HG02970 (cell line): ENCODE results near the gene STRC.
"Not testable (repeated sequence)": the region's sequence is repeated elsewhere in the genome, so short reads cannot be mapped to it uniquely, and the experiment has no call there.

Experiments used
- ATAC-seq: cut with Tn5 transposase; IDR thresholded peaks from one replicate; pipeline ENCODE4 v1.9.1; 2021; ENCODE audit warnings: mild to moderate bottlenecking, moderate library complexity, moderate number of reproducible peaks; ENCODE audit not compliant: unreplicated experiment, low FRiP score

STRC gene

DNA sequence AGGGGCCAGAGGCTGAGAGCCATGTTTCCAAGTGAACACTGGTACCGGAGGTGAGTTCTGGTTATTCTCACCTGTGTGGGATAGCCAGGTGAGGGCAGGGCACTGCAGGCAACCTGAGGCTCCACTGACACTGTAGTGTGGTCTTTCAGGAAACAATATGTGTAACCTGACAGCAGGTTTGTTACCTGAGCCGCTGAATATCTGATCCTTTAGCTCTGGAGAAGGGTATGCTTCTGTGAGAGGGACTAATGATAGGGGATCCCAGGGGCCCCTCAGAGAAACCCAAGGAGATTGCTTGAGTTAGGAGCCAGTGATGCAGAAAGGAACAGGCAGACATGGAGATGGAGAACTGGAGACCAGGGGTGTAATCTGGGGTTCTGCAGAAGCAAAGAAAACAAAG, at the start of gene STRC:
TSS of gene STRC (minus strand) at position 101 of the 400 bp plus-strand sequence. CDS start at position 23, 78 bp downstream.
- ATAC-seq: not testable (repeated sequence)

DNA sequence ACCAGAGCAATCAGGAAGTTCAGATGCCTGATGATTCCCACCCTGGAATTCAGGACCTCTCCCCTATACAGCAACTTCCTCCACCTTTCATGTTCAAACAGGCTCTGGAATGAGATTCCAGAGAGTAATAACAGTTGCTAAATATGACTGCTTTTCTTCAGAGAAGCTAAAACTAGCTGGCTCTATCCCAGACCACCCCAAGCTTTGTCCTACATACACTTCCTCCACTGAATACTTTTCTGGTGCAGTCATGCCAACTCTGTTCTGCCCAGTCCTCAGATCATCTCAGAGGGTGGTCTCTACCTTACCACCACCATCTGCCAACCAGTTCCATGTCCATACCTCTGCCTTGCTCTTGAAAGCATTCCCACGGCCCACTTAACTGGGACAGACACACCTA, 47.6 kb upstream of the STRC start:
- not testable (repeated sequence) for ATAC-seq

- ATAC-seq: not testable (repeated sequence)
Observed at GRCh38 chr15:43663333-43663732, 44.7 kb upstream of the STRC start.

DNA sequence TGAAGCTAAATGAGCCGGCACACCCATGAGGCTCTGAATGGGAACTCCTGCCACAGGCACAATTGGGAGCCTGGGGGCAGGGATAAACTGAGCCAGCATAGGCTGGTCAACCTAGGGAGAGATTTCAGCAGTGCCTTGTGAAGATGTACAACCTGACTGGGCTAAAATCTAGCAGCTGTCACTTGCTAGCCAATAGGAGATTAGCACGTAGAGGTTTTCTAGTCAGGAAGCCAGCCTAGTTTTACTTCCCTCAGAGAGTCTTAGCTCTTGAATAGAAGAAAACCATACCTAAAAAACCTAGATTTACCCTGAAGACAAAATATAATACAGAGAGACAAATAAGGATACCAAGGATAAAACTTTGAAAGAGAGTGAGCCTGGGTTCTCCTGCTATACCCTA, 43.7 kb upstream of the STRC start:
- ATAC-seq: not testable (repeated sequence)

GRCh38 chr15:43659727-43660126, 41.1 kb upstream of the STRC start:
- ATAC-seq: not testable (repeated sequence)

DNA sequence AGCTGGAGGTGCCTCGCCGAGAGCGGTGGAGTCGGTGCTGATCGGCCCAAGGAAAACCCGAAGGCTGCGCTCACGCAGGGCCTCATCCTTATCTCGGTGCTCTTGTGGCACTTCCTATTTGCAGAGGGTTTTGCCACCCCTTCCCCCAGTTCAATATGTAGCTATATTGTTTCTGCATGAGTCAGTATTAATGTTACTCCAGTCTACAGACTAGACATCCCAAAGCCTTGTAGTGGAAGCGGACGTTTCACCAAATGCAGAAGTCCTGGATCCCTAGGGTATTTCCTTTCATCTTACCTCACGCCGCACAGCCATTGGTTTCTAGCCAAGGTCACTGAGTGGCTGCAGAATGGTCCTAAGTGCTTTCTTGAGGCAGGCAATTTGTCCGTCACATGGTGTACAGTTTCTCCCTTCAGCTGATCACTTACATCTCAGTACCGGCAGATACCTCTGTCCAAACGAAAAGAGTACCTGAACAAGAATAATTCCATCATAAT, 30.9 kb upstream of the STRC start:
- ATAC-seq: not testable (repeated sequence)

DNA sequence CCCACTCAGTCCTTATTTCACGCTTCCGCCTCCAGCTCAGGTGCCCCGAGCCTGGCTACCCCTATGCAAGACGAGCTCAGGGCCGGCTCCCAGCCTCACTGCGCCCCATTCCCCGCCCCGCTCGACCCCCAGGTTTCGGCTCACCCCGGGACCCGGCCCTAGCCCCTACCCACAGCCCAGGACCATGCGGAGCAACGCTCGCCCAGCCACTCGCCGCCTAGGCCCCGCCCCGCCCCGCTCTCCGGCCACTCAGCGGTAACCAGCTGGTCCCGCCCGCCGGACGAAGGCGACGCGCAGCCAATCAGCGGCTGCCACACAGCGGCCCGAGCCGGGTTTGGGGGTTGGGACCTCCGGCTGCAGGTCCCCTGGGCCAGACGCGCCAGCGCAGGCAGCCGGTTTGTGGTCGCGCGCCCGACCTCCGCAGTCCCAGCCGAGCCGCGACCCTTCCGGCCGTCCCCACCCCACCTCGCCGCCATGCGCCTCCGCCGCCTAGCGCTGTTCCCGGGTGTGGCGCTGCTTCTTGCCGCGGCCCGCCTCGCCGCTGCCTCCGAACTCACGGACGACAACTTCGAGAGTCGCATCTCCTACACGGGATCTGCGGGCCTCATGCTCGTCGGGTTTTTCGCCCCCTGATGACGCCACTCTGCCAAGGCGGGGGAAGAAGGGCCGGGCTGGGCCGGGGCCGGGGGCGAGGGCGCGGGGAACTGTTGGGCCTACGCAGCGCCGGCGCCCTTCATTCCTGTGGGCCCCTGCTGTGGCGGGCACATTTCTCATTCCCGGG, 30.2 kb upstream of the STRC start, which contains the start of gene CATSPER2:
TSS of gene CATSPER2 (minus strand) at position 196 of the 781 bp plus-strand sequence. CDS start 783 bp downstream, outside the sequence.
- no peak for ATAC-seq

DNA sequence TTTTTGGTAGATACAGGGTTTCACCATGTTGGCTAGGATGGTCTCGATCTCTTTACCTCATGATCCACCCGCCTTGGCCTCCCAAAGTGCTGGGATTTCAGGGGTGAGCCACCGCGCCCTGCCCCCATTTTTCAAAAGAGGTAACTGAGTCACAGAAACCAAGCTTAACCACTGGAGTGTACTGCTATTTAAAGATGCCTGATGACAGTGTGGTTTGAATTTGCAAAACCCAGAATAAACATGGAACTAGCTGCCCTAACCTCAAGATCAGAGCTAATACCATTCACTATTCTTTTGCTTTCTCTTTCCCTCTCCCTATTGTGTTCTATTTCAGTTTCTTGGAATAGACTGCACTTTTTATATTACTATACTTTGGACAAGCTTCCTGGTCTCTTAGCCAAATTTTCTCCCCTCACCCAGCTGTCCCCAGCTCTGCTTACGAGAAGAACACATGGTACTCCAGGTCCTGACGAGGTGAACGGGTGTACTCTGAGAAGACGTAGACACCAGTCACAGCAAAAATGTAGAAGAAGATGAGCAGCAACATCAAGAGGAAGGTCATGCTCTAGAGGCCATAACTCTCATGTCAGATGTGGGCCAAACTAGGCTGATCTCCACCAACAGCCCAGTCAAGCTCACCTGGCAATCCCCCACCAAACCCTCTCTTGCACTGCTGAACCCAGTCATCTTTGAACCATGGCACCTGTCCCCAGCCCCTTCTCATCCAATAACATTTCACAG, 20.0 kb upstream of the STRC start:
- not testable (repeated sequence) for ATAC-seq

GRCh38 chr15:43626937-43627336, 8.3 kb upstream of the STRC start:
- ATAC-seq: not testable (repeated sequence)

DNA sequence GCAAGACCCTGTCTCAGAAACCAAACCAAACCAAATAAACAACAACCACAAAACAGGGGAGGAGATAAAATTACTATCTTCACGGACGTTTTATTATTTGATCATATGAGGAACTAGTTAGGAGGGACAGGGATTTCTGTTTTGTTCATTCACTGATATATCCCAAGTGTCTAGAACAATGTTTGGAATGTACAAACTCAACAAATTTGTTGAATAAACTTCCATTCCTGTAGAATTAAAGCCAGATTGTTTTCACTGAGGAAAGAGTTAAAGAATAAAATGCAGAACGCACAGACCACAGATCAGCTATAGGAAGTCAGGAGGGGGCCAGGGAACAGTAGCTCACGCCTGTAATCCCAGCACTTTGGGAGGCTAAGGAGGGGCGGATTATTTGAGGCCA, 6.5 kb upstream of the STRC start:
- no peak for ATAC-seq

GRCh38 chr15:43622068-43622799, 3.6 kb upstream of the STRC start:
- ATAC-seq: not testable (repeated sequence)

DNA sequence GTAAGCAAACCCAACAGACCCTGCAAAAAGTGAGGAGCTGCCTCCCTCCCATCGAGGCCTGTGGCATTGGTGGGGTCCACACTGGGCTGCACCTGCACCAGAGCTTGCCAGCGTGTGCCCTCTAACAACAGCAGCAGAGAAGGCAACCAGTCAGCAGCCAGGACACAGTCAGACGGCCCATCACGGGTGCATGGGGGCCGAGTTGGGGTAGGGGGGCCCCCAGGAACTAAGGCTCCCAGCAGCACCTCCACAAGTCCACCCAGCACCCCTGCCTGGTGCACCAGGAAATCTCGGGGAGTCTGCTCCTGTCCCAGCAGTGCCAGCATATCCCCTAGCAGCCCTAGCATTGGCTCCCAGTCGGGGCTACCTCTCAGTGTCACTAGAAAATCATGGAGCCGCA, 850 bp downstream of the STRC start:
- not testable (repeated sequence) for ATAC-seq

DNA sequence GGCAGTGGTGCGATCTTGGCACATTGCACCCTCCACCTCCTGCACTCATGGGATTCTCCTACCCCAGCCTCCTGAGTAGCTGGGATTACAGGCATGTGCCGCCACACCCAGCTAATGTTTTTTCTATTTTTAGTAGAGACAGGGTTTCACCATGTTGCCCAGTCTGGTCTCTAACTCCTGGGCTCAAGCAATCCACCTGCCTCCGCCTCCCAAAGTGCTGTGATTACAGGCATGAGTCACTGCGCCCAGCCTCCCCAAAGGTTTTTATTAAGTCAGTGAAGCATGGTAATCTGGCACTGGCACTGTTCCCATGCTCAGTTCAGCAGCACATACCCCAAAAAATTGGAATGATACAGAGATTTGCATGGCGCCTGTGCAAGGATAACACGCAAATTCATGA, 16.4 kb downstream of the STRC start:
- ATAC-seq: not testable (repeated sequence)

DNA sequence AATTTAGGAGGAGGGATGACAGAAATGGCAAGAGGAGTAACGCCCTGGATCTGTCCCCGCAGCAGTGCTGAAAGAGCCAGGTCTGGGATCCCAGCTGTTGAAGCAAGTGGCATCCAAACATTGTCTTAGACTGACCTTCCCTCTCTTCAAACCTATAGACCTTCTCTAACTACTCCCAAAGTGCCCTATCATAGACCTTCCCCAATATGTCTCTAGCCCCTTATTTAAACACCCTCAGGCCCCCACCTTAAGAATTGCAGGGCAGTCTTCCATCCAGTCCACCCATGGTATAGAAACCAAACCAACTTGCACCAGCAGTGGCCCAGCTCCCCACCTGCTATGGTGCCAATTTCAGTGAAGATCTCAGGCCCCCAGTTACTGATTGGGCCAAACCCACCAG, 18.4 kb downstream of the STRC start:
- ATAC-seq: not testable (repeated sequence)

DNA sequence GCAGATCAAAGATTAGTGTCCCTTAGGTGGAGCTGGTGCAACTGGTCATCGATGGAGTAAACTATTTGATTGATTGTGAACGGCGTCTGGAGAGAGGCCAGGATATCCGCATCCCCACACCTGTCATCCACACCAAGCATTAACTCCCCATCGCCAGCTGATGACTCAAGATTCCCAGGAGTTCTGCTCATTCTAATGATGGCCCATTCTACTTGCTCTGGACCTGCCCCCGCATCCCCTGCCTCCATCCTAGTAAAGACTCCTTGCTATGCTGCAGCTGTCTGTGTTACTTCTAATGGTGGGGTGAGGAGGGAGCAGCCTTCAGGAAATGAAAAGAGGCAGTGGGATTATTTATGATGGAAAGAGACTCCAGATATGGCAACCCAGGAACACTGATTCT, 19.5 kb downstream of the STRC start:
- ATAC-seq: not testable (repeated sequence)

DNA sequence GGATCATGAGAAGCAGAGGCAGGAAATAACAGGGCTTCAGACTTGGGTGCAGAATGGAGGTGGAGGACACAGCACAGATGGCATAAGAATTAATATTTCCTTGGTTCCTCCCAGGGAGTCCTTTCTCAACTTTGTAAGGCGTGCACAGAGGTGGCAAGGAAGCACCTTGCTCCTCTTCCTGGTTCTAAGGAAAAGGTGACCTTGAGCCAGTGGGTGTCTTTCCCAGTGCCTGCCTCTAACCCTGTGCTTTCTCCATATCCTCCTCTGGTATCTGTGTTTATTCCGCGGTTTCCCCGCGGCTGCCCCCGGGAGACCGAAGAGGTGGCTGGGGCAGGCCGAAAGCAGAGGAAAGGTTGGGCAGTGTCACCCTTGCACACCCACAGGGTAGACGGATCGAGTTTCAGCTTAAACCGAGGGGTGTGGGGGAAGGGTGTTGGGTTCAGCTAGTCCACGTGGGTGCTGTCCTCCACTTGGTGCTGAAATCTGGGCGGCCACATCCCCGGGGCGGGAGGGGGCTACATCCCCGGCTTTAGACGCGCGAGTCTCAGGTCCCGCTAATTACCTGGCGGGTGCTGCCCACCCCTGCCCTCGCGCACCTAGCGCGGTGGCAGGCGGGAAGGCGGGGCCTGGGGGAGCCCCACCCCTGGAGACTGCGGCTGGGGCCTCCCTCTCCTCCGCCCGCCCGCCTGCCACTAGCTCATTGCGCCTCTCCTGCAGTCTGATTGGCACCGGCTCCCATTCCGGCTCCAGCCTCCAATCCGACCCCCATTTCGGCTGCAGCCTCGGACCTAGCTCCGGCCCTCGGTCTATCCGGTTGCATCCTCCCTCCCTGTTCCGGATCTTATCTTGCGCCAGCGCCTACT, 25.0 kb downstream of the STRC start, which contains the start of gene CKMT1B:
TSS of gene CKMT1B (plus strand) at position 700 of the 863 bp plus-strand sequence. CDS start 192 bp downstream, outside the sequence.
- not testable (repeated sequence) for ATAC-seq

DNA sequence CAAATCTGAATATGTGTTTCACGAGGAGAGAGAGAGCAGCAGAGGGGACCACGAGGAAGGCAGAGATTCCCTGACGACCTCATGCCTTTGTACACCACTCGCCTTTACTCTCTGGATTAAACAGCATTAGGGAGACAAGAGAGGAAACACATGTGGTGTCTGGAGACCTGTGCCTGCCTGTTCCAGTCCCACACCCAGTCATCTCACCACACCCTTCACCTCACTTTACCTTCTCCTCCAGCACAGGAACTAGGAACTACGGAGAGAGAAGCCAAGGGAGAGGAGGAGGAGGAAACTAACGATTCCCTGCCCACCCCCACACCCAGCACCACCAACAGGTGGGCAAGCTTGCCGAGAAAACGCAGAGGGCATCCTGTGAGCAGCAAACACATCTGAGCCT, 25.8 kb downstream of the STRC start:
- ATAC-seq: not testable (repeated sequence)

DNA sequence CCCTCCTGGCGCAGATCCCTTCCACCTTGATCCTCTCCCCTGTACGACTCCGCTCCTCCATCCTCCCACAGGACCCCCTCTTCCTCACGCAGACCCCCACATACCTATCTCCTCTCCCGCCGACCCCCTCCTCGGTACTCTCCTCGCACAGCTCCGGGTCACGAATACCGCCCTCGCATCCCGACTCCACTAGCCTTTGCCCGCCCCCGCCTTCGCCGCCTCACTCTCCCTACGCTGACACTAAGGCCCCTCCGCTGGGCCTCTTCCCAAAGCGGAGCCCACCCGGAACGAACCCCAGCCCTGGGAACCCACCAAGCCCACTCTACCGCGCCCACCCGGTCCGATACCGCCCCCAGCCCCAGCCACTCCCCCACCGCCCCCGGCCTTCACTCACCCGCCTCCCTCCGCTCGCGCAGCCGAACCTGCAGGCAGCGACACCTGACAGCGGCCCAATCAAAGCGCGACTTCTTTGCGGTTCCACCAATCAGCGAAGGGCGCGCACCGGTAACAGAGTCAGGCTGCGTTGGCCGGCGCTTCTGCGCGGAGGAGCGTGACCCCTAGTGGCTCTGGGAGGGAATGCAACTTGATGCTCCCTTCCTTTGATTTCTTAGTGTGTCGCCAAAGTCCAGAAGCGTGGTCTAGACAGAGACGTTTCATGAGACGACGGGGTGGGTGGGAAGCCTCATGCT, 28.7 kb downstream of the STRC start, which contains the start of gene PPIP5K1:
TSS of gene PPIP5K1 (minus strand) at position 431 of the 689 bp plus-strand sequence. CDS start 5,704 bp downstream, outside the sequence.
- peak; percentile 96 for ATAC-seq

DNA sequence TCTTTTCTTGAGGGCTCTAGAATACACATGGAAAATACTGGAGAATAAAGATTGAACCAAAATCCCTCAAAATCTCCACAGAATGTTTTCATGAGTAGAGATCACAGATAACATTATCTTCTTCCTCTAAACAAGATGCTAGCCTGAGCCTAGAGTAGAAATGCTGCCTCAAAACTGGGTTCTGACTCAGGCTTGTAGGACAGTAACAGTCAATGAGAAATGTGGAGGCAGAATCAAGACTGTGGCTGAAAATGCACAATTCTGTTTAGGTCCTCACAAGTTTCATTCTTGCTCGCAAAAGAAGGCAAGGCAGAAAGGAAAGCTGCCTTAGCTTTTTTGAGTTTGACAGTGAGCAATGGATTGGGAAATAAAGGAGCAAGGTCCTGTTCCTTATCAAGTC, 44.0 kb downstream of the STRC start:
- not testable (repeated sequence) for ATAC-seq
